GM21717 (cell line): ENCODE measurements around the gene TPM1.

Source experiments
- ATAC-seq: cut with Tn5 transposase; IDR thresholded peaks from one replicate; pipeline ENCODE4 v1.9.1; 2021; ENCODE audit warnings: mild to moderate bottlenecking, moderate library complexity; ENCODE audit not compliant: unreplicated experiment

The TPM1 gene

DNA sequence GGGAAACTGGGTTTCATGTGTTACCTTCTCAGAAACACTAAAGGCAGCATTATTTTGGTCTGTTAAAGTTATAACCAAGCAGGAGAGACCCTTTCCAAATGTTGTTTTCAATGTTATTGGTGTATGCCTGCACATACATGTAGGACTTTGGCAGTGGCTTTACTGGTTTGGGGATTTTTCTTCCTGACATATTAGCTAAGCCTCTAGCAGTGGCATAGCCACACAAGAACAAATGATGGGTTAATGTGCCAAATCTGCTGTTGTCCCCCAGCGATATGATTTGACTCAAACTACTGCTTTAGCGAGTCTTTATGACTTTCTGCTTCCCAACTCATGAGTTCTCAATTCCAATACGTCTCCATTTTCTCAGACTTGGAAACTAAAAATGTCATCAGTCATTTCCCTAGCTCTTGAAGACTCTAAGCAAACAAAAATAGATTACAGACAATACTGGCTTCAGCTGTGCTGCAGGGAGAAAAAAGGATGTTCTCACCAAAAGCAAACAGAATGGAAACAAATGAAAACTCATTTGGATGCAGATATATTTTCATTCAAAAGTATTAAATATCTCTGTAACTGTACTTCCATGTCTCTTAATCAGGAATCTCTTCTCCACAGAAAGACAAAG is 29.6 kb downstream of the TPM1 start:
- no peak for ATAC-seq

DNA sequence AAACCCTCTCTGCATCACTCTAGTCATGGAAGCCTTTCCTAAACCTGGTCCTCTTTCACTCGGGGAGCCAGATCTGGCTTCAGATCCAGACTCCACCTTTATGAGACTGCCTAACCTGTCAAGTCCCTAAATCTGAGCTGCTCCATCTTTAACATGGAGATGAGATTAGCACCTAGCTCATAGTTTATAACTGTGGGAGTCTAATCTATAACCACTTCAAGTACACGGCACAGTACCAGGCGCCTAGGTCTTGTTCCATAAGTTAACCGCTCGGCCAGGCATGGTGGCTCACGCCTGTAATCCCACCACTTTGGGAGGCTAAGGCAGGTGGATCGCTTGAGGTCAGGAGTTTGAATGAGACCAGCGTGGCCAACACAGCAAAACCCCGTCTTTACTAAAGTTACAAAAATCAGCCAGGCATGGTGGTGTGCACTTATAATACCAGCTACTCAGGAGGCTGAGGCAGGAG is 30.3 kb downstream of the TPM1 start:
- ATAC-seq = no peak

DNA sequence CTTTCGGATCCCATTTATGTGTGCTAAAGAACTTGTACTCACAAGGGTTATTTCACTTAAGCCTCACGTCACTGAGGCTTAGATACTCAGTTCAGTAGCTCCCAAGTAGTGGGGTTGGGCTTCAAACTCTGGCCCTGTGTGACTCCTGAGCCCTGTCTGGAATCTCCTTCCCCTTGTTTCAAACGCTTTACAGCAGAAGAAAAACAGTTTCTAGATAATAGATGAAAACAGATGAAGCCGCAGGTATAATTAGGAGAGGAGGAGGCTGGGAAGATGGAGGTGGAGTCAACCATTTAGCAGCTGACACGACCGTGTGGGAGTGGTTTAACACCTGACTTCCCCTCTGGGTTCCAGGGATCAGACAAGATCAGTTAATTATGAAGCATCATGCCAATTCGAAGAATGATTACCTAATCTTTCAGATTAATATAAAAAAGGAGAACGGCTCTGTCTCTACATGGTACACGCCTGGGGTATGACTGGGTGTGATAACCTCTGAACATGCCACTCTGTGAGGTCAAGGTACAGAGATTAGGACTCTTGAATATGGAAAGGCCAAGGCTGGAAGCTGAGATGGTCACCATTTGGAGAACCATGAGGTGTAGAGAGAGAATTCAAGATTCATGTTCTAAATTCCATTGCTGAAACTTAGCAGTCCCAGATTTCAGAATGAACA is 31.1 kb downstream of the TPM1 start:
- no peak for ATAC-seq

DNA sequence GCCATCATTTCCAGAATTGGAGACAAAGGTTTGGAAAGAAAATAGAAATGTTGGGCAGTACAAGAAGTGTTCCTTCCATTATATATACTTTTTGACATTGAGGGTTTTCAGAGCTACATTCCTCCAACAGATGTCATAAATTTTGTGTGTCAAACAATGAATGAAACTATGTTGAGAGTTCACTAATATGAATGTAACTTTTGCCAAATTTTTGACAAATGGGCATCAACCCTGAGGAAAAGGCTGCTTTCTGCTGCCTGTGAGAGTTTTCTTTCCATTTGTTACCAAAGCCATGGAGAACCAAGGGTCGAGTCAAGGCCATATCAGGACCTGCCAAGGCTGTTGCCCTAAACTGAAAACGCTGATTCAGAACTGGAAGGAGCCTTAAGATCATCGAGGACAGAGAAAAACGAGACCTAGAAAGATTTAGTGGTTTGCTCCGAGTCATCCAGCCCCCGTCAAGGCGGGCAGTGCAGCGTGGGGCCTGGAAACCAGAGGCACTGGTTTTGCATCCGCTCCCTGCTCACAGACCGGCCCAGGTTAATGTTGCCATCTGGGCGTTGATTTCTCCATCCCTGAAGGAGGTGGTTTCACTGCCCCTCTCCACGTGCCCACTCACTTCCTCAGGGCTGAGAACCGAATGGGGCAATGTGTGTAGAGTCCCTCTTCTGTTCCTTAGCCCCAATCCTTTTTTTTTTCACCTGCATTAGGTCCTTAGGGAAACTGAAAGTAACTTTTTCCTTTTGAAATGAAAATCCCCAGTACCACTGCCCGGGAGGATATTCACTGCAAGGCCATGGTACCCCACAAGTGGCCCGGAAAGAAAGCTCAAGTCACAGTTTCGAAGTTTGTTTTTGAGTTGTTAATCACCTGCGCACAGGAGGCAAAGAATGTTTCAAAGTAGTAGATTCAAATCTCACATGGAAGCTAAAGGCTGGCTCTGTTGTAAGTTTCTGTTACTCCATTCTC is 32.8 kb downstream of the TPM1 start:
- ATAC-seq = no peak

DNA sequence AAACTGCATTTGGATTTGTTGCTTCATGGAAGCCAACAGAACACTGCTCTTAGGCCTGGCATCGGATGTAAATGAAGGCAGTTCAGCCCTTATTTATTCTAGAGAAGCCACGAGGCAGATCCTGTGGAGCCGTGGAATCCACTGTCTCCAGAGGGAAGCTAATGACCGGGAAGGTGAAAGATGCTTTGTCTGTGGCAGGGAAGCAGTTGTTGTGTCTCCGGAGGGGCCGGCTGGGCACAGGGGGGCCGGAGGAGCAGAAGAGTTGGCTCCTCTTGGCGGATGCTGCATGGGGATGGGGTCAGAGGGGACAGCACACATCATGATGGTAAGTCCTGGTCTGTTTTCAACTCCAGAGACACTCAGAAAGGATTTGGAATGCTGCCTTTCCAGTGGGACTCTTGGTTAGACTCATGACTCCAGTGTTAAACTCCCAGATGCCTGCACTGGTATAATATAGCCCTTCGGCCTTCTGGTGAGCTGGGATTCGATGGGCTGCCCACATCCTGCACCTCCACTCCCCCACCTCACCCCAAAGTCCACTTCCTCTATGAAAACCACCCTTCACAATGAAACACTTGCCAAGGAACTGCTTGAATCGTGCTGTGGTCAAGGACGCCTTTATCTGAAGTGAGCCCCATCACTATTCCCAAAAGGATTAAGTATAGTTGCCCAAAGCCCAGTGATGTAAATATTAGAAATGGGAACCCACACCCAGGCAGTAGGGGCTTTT is 33.6 kb downstream of the TPM1 start:
- no peak for ATAC-seq

DNA sequence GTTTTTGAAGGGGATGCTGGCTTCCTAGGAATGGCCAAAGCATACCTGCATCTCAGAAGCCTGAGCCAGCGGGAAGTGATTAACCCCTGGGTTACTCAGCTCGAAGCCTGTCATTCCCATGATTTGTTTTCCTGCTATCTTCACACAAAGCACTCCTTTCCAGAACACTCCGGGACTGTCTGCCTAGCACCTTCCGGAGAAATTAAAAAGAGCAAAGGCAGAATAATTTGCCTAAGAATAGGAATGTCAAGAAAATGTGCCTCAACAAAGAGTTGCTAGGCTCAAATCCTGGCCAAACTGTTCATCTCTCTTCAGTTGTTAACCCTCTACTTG is 34.1 kb downstream of the TPM1 start:
- ATAC-seq = no peak

DNA sequence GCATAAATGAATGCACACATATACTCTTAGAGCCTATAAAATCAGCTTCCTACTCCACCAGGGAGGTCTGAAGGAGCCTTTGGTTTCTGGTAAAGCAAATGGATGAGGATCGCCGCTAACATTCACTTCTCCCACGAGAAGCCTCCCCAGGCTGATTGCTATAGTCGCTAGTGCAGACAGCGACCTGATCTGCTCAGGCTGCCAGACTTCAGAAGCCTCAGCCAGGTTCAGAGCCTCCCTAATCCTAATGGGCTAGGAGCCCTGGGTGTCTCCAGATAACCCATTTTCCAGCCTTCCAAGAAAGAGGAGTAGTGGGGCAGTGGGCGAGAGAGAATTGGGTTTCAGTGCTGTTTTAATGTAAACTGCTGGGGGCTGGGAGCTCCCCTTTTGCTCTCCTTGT is 35.4 kb downstream of the TPM1 start:
- no peak for ATAC-seq

DNA sequence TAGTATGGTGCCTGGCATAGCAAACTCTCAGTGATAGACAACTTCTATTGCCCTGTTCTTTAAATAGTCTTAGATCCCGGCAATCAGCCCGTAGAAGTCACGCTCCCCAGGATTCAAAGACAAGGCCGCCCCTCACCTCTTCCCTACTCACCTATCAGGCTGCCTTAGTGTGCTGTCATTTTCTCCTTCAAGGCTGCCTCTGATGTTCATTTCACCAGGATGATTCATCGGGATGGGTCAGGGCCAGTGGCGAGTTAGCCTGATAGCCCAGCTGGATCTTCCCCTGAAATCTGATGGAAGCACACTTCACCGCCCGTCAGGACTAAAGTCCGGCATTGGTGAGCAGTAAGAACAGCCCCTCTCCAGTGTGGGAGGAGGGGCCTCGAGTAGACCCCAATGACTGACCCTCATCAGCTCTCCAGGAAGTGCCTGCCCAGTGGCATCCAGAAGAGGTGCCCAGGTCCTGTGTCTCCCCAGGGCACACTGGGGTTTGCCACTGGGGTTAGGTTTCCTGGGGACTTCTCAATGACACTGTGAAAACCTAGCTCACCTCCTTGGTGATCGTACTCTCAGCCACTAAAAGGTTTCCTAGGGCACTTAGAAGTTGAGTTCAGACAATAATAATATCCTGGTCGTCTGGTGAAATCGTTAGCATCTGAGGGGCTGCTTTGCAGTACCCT is 37.5 kb downstream of the TPM1 start:
- ATAC-seq = no peak

DNA sequence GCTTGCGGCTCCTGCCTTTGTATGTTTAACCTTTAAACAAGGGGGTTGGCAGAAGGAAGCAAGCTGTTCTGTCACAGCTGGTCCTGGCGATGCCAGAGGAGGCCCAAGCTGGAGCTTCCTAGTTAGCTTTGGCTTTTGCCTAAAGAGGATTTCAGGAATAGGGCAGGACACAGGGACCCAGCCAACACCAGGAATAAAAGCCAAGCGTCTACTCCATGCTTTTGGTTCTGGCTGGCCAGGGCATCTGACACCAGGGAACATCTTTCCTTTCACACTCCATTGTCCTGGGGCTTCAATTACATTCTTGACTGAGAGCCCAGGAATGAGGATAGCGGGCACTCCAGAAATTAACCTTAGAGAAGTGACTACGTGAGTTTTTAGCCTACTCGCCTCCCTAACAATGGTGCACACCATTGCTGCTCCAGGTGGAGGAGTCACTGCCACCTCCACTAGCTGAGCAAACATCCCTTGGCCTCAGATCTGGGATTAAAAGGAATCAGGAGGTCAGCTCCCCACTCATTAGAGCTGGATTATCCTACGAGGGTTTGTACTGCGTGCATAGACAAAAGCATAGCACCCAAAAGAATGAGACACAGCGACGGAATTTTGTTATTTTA is 38.2 kb downstream of the TPM1 start:
- no peak for ATAC-seq

DNA sequence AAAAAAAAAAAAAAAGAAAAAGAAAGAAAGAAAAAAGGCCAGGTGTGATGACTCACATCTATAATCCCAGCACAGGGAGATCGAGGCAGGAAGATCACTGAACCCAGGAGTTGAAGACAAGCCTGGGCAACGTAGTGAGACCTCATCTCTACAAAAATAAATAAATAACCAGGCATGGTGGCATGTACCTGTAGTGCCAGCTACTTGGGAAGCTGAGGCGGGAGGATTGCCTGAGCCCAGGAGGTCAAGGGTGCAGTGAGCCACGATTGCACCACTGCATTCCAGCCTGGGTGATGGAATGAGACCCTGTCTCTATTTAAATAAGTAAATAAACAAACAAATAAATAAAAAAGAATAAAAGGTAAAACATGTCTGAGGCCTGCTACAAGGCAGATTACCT is 39.8 kb downstream of the TPM1 start:
- no peak for ATAC-seq

DNA sequence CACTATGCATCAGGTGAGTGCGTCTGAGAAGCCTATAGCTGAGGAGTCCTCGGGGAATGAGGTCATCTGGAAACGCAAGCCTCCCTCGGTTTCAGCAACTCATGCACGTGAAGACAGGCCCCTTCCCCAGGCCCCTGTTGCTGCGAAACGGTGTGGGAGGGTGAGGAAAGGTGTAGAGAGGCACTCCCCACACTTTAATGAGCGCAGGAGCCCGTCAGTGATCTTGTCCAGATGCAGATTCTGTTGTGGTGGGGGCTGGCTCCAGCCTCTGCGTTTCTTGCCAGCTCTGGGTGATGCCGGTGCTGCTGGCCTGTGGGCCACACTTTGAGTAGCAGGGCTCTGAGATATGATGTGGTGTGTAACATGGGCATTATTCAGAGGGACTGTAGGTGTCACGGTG is 40.5 kb downstream of the TPM1 start:
- no peak for ATAC-seq

DNA sequence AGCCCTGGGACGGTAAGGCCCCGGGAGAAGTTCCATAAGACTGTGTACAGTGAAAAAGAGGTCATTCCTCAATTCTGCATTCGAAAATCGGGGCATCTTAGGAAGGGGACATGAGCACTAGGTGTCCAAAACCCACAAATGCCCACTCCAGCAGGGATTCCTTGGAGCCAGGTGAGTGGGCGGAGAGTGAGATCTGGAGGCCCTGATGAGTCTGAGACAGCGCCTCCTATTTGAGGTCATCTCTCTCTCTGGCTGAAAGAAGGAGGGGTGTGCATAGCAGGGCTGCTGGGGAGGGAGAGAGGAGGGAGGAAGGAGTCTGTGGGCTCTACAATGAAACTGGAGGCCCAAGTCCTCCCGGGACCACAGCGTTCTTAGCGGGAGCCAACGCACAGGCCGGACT is 41.0 kb downstream of the TPM1 start:
- no peak for ATAC-seq

DNA sequence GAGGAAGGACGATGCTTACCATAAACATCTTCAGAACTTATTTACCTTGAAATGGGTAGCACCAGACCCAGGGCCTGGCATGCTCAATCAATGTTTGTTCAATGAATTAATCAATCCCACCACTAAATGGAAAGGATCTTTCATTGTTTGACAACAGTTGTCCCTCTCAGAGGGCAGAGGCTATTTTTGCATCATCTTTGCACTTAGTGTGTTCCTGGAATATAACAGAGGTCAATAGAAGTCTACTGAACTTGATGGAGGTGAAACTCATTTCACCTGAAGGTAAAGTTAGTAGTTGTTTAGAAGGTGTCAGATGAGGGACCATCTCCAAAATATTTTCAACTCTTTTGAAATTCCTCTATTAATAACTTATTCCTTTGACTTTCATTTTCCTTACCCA is 42.3 kb downstream of the TPM1 start:
- no peak for ATAC-seq

DNA sequence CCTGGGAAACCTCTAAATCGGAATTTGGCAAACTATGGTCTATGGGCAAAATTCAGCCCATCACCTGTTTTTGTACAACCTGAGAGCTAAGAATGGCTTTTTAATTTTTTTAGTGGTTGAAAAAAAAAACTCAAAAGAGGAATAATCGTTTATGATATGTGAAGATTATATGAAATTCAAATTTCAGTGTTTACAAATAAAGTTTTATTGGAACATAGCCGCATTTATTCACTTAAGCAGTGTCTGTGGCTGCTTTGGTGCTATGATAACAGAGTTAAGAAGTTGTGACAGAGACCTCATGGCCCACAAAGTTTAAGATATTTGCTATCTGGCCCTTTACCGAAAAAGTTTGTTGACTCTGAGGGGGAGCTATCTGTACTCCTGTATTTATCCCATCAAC is 42.7 kb downstream of the TPM1 start:
- ATAC-seq = no peak

DNA sequence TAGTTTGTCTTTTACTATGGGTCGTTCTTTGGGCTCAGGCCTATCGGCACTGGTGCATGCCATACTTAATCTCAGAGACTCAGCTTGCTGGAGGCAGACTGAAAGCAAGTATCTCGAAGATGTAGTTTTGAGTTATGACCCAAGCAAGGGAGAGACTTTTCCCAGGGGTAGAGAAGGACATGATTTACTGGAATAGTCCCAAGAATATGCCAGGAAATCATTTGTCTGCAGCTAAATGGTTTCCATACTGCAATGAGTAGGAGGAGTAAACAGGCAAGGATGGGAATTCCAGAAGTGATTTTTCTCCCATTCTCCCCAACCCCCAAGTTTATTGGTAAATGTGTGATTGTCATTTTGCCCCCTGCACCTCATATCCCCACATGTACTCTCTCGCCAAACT is 43.7 kb downstream of the TPM1 start:
- ATAC-seq = no peak

DNA sequence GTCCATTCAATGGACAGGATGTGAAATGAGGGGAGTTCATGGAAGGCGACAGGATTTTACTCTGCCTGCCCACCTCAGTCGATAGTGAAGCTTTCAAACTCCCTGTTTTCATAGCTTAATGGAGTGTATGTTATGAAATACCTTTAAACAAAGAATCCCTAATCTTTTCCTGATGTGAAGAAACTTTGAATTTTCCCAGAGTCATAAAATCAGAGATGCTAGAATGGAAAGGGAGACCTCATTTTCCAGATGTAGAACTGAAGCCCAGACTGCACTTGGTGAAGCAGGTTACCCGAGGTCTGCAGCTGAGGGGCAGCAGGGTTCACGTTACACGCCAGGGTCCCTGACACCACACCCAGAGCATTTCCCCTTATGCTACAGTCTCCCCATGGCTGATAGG is 44.4 kb downstream of the TPM1 start:
- no peak for ATAC-seq

DNA sequence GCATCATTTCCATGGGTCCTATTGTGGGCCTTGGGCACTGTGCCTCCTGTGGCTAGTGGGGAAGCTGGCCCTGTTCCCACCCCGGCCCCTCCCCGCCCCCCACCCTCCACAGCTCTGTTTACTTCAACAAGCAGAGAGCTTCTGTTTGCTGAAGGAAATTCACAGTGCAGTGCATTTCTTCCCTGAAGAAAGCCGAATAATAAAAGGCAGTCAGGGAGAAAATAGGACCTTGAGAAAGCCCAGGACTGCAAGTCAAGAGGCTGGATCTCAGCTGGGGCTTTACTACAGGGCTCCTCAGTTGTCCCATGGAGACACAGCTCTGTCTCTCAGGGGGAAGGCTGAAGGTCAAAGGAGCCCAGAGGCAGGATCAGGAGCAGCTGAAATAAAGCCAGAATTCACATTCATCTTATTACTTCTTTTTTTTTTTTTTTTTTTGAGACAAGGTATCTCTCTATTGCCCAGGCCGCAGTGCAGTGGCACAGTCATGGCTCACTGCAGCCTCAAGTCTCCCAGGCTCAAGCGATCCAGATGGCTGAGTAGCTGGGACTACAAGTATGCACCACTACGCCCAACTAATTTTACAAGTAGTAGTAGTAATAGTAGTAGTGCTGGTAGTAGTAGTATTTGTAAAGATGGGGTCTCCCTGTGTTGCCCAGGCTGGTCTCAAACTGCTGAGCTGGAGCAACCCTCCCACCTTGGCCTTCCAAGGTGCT is 46.1 kb downstream of the TPM1 start:
- ATAC-seq = no peak

DNA sequence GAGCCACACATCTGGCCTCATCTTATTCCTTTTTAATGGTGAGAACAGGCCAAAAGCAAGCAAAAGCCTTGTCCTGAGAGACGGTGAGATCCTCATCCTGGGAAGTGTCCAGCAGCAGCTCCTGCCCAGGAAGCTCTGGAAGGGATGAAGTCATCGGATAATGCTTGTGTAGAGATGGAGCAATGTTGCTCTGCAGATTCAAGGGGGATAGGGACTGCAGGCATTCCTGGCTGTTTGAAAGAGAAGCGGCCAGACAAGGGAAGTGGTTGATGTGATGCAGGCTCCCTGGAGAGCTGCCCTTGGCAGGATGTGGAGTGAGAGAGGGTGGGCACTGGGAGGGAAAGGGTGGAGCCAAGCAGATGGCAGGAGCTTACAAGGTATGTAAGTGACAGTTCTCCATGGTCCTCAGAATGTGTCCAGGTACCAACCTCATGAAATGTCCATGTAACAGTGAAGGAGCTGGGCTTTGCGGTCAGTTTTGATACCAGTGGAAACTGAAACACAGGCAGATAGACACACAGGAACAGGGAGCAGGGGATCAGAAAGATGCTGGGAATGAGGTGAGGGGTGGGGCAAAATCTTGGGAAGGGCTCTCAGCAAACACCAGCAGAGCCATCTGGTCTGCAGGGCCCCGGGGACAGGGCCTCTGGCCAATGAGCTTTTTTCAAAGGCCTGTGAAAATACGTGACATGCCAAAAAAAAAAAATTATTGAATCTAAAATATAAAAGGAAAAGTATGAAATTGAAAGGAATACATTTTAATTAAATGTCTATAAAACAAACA is 46.9 kb downstream of the TPM1 start:
- ATAC-seq = no peak

DNA sequence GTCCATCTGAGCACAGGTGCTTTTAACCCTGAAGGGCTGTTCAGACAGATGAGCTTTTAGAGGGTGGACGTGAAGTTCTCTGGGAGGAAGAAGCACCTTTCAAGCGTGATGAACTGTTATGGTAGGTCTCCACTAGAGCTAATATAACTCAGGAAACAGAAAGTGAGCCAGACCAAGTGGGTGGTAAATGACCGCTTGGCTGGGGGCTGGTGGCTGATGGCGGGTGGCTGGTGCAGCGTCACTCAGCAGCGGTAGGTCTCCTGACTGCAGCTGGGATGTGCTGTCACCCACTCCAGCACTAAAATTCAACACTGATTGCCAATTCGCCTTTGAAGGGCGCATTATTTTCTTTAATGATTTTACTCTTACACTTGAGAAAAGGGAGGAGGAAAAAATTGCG is 47.9 kb downstream of the TPM1 start:
- no peak for ATAC-seq
